Hematopoietic multipotent progenitor cell (in vitro differentiated cells): ENCODE measurements around the gene PTBP3. TPM values are rescaled to one million over a fixed set of nuclear protein-coding genes. Genes with fewer than 3 reads are reported as not detected.

ENCODE experiments used
- DNase-seq, 3 donors: peaks; one replicate each; pipeline ENCODE4 v3.0.0-alpha.2; 2011 to 2015; ENCODE audit warnings: low read depth in 2 of 3, low spot score in 2 of 3
- total RNA-seq: library from RNA; depleted of rRNA; stranded (reverse); fragments of >200 nt; gene quantifications from one replicate; pipeline ENCODE4 v1.2.3, GENCODE V29; 2012

PTBP3 gene
- total RNA-seq, 1 donor: 34.5 TPM

GRCh38 chr9:112361601-112362000, 28.2 kb upstream of the PTBP3 start:
- peak; percentile 30 to 73 (median 40) for DNase-seq

GRCh38 chr9:112360047-112360804, 26.8 kb upstream of the PTBP3 start:
- no peak for DNase-seq

GRCh38 chr9:112355427-112355897, 22.0 kb upstream of the PTBP3 start:
- no peak for DNase-seq

- no peak for DNase-seq
Measured at GRCh38 chr9:112354081-112354743, 20.8 kb upstream of the PTBP3 start.

GRCh38 chr9:112352209-112352608, 18.8 kb upstream of the PTBP3 start:
- no peak for DNase-seq

- DNase-seq: no peak
Measured at GRCh38 chr9:112351184-112351583, 17.8 kb upstream of the PTBP3 start.

- DNase-seq: no peak
Measured at GRCh38 chr9:112349008-112349333, 15.6 kb upstream of the PTBP3 start.

GRCh38 chr9:112348257-112349007, 15.0 kb upstream of the PTBP3 start:
- DNase-seq: peak; percentile 35 to 58 (median 36)

GRCh38 chr9:112341730-112342129, 8.3 kb upstream of the PTBP3 start:
- DNase-seq: no peak

GRCh38 chr9:112339886-112340285, 6.5 kb upstream of the PTBP3 start:
- DNase-seq: no peak

GRCh38 chr9:112338561-112338960, 5.1 kb upstream of the PTBP3 start:
- DNase-seq: no peak

GRCh38 chr9:112337547-112337946, 4.1 kb upstream of the PTBP3 start:
- DNase-seq: no peak

- DNase-seq: peak; percentile 16 to 48 (median 31)
Measured at GRCh38 chr9:112334432-112334841, 1.0 kb upstream of the PTBP3 start.

GRCh38 chr9:112333639-112334431, 416 bp upstream of the PTBP3 start:
- DNase-seq: peak; percentile 89 to 96 (median 96)

GRCh38 chr9:112332674-112332976, 794 bp downstream of the PTBP3 start:
- no peak for DNase-seq

GRCh38 chr9:112332214-112332613, 1.2 kb downstream of the PTBP3 start:
- no peak for DNase-seq

- DNase-seq: no peak
Measured at GRCh38 chr9:112331674-112331952, 1.8 kb downstream of the PTBP3 start.

GRCh38 chr9:112328545-112328944, 4.9 kb downstream of the PTBP3 start:
- DNase-seq: no peak

- no peak for DNase-seq
Measured at GRCh38 chr9:112327718-112328450, 5.5 kb downstream of the PTBP3 start.

GRCh38 chr9:112326194-112326593, 7.2 kb downstream of the PTBP3 start:
- no peak for DNase-seq
